ES-I3 (cell line): ENCODE data around the gene H6PD.

Experiments
- H3K36me3 ChIP-seq: 2 replicates; pipeline ENCODE4 v1.6.1; 2013; ENCODE audit warnings: mild to moderate bottlenecking, low read length, control low read depth, moderate library complexity; ENCODE audit not compliant: insufficient read depth
- H3K4me1 ChIP-seq: 2 replicates; pipeline ENCODE4 v1.6.1; 2013; ENCODE audit warnings: mild to moderate bottlenecking, control low read depth, low read length; ENCODE audit not compliant: insufficient read depth
- H3K9ac ChIP-seq: 2 replicates; pipeline ENCODE4 v1.6.1; 2013; ENCODE audit warnings: low read depth, mild to moderate bottlenecking, low read length, moderate library complexity
- H3K9me3 ChIP-seq: 2 replicates; pipeline ENCODE4 v1.6.1; 2013; ENCODE audit warnings: mild to moderate bottlenecking, low read length, moderate library complexity; ENCODE audit not compliant: control insufficient read depth, insufficient read depth

H6PD gene

GRCh38 chr1:9241891-9242290 lies 7.3 kb downstream of the H6PD start:
- no peaks in the 10 kb centered on the region for H3K36me3 ChIP-seq
- H3K4me1 ChIP-seq: peaks cover 19% of the 10 kb centered on the region
- no peaks in the 10 kb centered on the region for H3K9me3 ChIP-seq
- H3K9ac ChIP-seq: no peak overlapping the region

- no peak overlapping the region for H3K9ac ChIP-seq
- no peaks in the 10 kb centered on the region for H3K9me3 ChIP-seq
- peaks cover 19% of the 10 kb centered on the region for H3K4me1 ChIP-seq
- H3K36me3 ChIP-seq: no peaks in the 10 kb centered on the region
These were observed 7.9 kb downstream of the H6PD start for GRCh38 chr1:9242338-9242969.

GRCh38 chr1:9243066-9243739 lies 8.6 kb downstream of the H6PD start:
- Histone ChIP-seq H3K4me1 (peaks cover 19% of the 10 kb centered on the region), H3K9ac (no peak overlapping the region), H3K36me3 (no peaks in the 10 kb centered on the region), H3K9me3 (no peaks in the 10 kb centered on the region)

- no peaks in the 10 kb centered on the region for H3K36me3 ChIP-seq
- no peak overlapping the region for H3K9ac ChIP-seq
- H3K4me1 ChIP-seq: peaks cover 16% of the 10 kb centered on the region
- H3K9me3 ChIP-seq: no peaks in the 10 kb centered on the region
These were observed 10.1 kb downstream of the H6PD start for GRCh38 chr1:9244501-9245229.

- Histone ChIP-seq H3K9ac (no peak overlapping the region), H3K9me3 (no peaks in the 10 kb centered on the region), H3K36me3 (no peaks in the 10 kb centered on the region), H3K4me1 (peaks cover 13% of the 10 kb centered on the region)
These were observed 10.7 kb downstream of the H6PD start for GRCh38 chr1:9245230-9245619.

- no peak overlapping the region for H3K9ac ChIP-seq
- H3K4me1 ChIP-seq: peaks cover 9% of the 10 kb centered on the region
These were observed 11.1 kb downstream of the H6PD start for GRCh38 chr1:9245661-9246060.

GRCh38 chr1:9246215-9246614 lies 11.6 kb downstream of the H6PD start:
- peaks cover 10% of the 10 kb centered on the region; the same call in 1 of the 2 replicates for H3K4me1 ChIP-seq
- no peak overlapping the region for H3K9ac ChIP-seq
- no peaks in the 10 kb centered on the region for H3K9me3 ChIP-seq
- H3K36me3 ChIP-seq: no peaks in the 10 kb centered on the region

More at GRCh38 chr1:9245661-9246060, 11.1 kb downstream of the H6PD start:
- Histone ChIP-seq H3K9me3 (no peaks in the 10 kb centered on the region), H3K36me3 (no peaks in the 10 kb centered on the region)

- no peaks in the 10 kb centered on the region for H3K36me3 ChIP-seq
- no peaks in the 10 kb centered on the region for H3K9me3 ChIP-seq
- H3K9ac ChIP-seq: no peak overlapping the region
- peaks cover 14% of the 10 kb centered on the region for H3K4me1 ChIP-seq
These were observed 12.5 kb downstream of the H6PD start for GRCh38 chr1:9246841-9247785.

- Histone ChIP-seq H3K36me3 (no peaks in the 10 kb centered on the region), H3K9me3 (no peaks in the 10 kb centered on the region), H3K9ac (no peak overlapping the region), H3K4me1 (peaks cover 22% of the 10 kb centered on the region)
These were observed 13.3 kb downstream of the H6PD start for GRCh38 chr1:9247894-9248293.

- H3K9ac ChIP-seq: no peak overlapping the region
- H3K9me3 ChIP-seq: no peaks in the 10 kb centered on the region
- peaks cover 29% of the 10 kb centered on the region for H3K4me1 ChIP-seq
- H3K36me3 ChIP-seq: no peaks in the 10 kb centered on the region
These were observed 14.0 kb downstream of the H6PD start for GRCh38 chr1:9248341-9249262.

- Histone ChIP-seq H3K9ac (no peak overlapping the region), H3K4me1 (peaks cover 31% of the 10 kb centered on the region), H3K36me3 (no peaks in the 10 kb centered on the region), H3K9me3 (no peaks in the 10 kb centered on the region)
These were observed 14.6 kb downstream of the H6PD start for GRCh38 chr1:9249263-9249533.

GRCh38 chr1:9249534-9250410 lies 15.2 kb downstream of the H6PD start:
- Histone ChIP-seq H3K9me3 (no peaks in the 10 kb centered on the region), H3K36me3 (no peaks in the 10 kb centered on the region), H3K4me1 (peaks cover 31% of the 10 kb centered on the region), H3K9ac (no peak overlapping the region)
